CD4-positive, alpha-beta memory T cell (primary cell): Measurements from ENCODE around the gene TEKT2. TPM values are rescaled to one million over a fixed set of nuclear protein-coding genes. Genes with fewer than 3 reads are reported as not detected.

Experiments
- CTCF ChIA-PET: fragments of 350-600 bp; sonication (Branson Sonifier 250); formaldehyde crosslinking; loops from one replicate; lab custom pipeline; 2021; ENCODE audit warnings: inconsistent platforms; ENCODE audit not compliant: partially characterized antibody; lab: Charles Lee
- POLR2A ChIA-PET: fragments of 350-600 bp; sonication (Branson Sonifier 250); formaldehyde crosslinking; loops from one replicate; lab custom pipeline; 2021; ENCODE audit not compliant: partially characterized antibody; lab: Charles Lee
- DNase-seq, 5 donors: peaks; one replicate each; pipeline versions ENCODE4 v3.0.0 to v3.0.0-alpha.2; 2020 to 2022; ENCODE audit warnings: mixed read lengths in 1 of 5
- H3K27ac ChIP-seq: one replicate; pipeline ENCODE4 v1.7.0; 2013; ENCODE audit warnings: low read depth, low read length
- H3K27me3 ChIP-seq: 2 replicates; pipeline ENCODE4 v1.7.0; 2013; ENCODE audit warnings: mild to moderate bottlenecking, low read length, moderate library complexity; ENCODE audit not compliant: insufficient read depth
- H3K36me3 ChIP-seq: 2 replicates; pipeline ENCODE4 v1.7.0; 2013; ENCODE audit warnings: mild to moderate bottlenecking, low read length, moderate library complexity; ENCODE audit not compliant: insufficient read depth
- H3K4me1 ChIP-seq: 2 replicates; pipeline ENCODE4 v1.7.0; 2013; ENCODE audit warnings: mild to moderate bottlenecking, low read length, moderate library complexity; ENCODE audit not compliant: insufficient read depth
- H3K4me3 ChIP-seq, 2 donors: one replicate each; pipeline ENCODE4 v1.7.0; 2013; ENCODE audit warnings: low read length in 2 of 2, mild to moderate bottlenecking in 1 of 2
- H3K9me3 ChIP-seq, 2 donors: one replicate each; pipeline ENCODE4 v1.7.0; 2013; ENCODE audit warnings: low read length in 2 of 2, control low read depth in 1 of 2; ENCODE audit not compliant: control insufficient read depth in 1 of 2
- H3K27ac Mint-ChIP-seq, 7 donors: one replicate each; pipeline ENCODE4 v1.8.0; 2020 to 2021; ENCODE audit warnings: mixed read lengths in 7 of 7, mild to moderate bottlenecking in 6 of 7, inconsistent platforms in 3 of 7, moderate library complexity in 3 of 7
- H3K27me3 Mint-ChIP-seq, 2 donors: one replicate each; pipeline ENCODE4 v1.8.0; 2020 to 2021; ENCODE audit warnings: mixed read lengths in 2 of 2
- H3K36me3 Mint-ChIP-seq, 2 donors: one replicate each; pipeline ENCODE4 v1.8.0; 2020 to 2021; ENCODE audit warnings: mixed read lengths in 2 of 2, inconsistent platforms in 1 of 2, mild to moderate bottlenecking in 1 of 2
- H3K4me1 Mint-ChIP-seq, 4 donors: one replicate each; pipeline ENCODE4 v1.8.0; 2020 to 2021; ENCODE audit warnings: mixed read lengths in 4 of 4, mild to moderate bottlenecking in 1 of 4
- H3K4me3 Mint-ChIP-seq, 8 donors: one replicate each; pipeline ENCODE4 v1.8.0; 2020 to 2021; ENCODE audit warnings: mixed read lengths in 8 of 8, mild to moderate bottlenecking in 7 of 8, moderate library complexity in 6 of 8, inconsistent platforms in 3 of 8
- H3K9me3 Mint-ChIP-seq, 8 donors: one replicate each; pipeline ENCODE4 v1.8.0; 2020 to 2021; ENCODE audit warnings: mixed read lengths in 8 of 8, mild to moderate bottlenecking in 5 of 8, inconsistent platforms in 3 of 8, moderate library complexity in 1 of 8
- intact Hi-C: fragments of 100-400 bp; cut with micrococcal nuclease; formaldehyde crosslinking; loops from one replicate; pipeline ENCODE4 v1.15.1; 2023
- polyA plus RNA-seq, 2 donors: library from polyadenylated mRNA; unstranded; fragments of 300-500 nt; fragmentation: Illumina TruSeq; gene quantifications; one replicate each; pipeline ENCODE4 v1.2.3, GENCODE V29; 2021
- total RNA-seq, 2 experiments: library from RNA; stranded (reverse); gene quantifications; one replicate each; pipeline ENCODE4 v1.2.3, GENCODE V29; 2021

TEKT2 gene
- total and polyA plus RNA-seq, 4 experiments from 2014 or later = not detected

- peak overlapping the region in 4 of 7 donors; percentile 35 to 74 (median 62) for H3K27ac Mint-ChIP-seq
- Histone ChIP-seq H3K4me3 (no peak overlapping the region), H3K27ac (no peak overlapping the region), H3K4me1 (peaks cover 18% of the 10 kb centered on the region), H3K36me3 (peaks cover 51% of the 10 kb centered on the region), H3K9me3 (no peaks in the 10 kb centered on the region), H3K27me3 (no peaks in the 10 kb centered on the region)
- no peaks in the 10 kb centered on the region for H3K9me3 Mint-ChIP-seq
- peaks cover 13 to 42% of the 10 kb centered on the region in 2 donors for H3K36me3 Mint-ChIP-seq
- intact Hi-C loops = no loop called here
- DNase-seq = no peak
- ChIA-PET CTCF (interaction anchor here (1.0 to 1.1 kb wide), 2 partner anchors 43 to 96 kb away, joined by 3 to 4 read pairs; no protein-coding TSS in a partner anchor), POLR2A (interaction anchor here (0.6 kb wide), 1 partner anchor 29 kb away, joined by 4 read pairs; no protein-coding TSS in a partner anchor)
- peaks cover 11 to 38% (median 15%) of the 10 kb centered on the region in 4 donors for H3K4me1 Mint-ChIP-seq
- peak overlapping the region in 2 of 8 donors; percentile 29 to 39 for H3K4me3 Mint-ChIP-seq
- H3K27me3 Mint-ChIP-seq = peaks cover 0 to under 1% of the 10 kb centered on the region in 2 donors
Measured at GRCh38 chr1:36091698-36092097, 7.8 kb downstream of the TEKT2 start.

DNA sequence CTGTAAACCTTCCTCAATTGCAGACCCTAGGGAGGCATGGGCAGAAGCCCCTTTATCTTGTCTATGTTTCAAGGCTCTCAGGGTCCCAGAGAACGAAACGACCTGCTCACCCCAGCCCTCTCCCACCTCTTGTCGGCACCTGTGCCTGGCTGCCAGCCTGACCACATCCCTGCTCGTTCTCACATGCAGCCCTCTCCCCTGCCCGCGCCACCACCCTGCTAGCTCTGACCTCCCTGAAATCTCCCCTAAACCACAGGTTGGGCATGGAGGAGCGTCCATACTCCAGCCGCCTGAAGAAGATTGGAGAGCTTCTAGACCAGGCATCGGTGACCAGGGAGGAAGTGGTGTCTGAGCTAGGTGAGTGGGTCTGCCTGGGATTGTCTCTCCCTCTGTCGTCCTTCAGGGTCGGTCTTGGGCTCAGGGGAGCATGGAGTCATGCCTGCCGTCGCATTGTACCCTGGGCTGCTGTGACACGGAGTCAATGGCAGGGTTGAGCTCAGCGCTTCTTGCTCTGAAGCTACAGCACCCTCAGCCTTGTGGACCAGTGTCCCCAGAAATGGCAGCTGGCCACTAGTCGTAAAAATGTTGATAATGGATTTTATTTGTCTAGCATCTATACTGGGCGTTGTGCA is 8.4 kb downstream of the TEKT2 start:
- ChIA-PET CTCF (interaction anchor here (1.1 to 1.4 kb wide), 2 partner anchors 43 to 194 kb away, joined by 4 read pairs; no protein-coding TSS in a partner anchor), POLR2A (interaction anchor here (1.5 kb wide), 1 partner anchor 96 kb away, joined by 4 read pairs; no protein-coding TSS in a partner anchor)
- Histone ChIP-seq H3K36me3 (peaks cover 51% of the 10 kb centered on the region), H3K4me1 (peaks cover 18% of the 10 kb centered on the region), H3K27ac (no peak overlapping the region), H3K4me3 (no peak overlapping the region), H3K9me3 (no peaks in the 10 kb centered on the region), H3K27me3 (no peaks in the 10 kb centered on the region)
- intact Hi-C loops = no loop called here
- Mint-ChIP-seq H3K4me1 (peaks cover 11 to 38% (median 13%) of the 10 kb centered on the region in 4 donors), H3K36me3 (peaks cover 13 to 43% of the 10 kb centered on the region in 2 donors), H3K27me3 (no peaks in the 10 kb centered on the region), H3K27ac (peak overlapping the region in 2 of 7 donors; percentile 35 to 52), H3K4me3 (no peak overlapping the region), H3K9me3 (no peaks in the 10 kb centered on the region)
- DNase-seq = no peak

DNA sequence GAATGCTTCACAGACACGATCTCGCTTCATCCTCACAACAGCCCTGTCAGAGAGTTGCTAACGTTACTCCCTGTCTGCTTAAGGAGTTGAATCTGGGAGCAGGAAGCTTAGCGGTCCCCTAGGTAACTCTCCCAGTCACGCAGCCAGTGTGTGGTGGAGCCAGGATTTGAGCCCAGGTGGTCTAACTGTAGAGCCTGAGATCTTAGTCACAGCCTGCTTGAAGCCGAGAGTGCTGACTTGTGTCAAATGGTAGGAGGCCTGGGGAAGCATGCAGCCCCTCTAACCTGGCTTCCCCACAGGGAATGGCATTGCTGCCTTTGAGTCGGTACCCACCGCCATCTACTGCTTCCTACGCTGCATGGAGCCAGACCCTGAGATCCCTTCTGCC is 8.9 kb downstream of the TEKT2 start:
- Mint-ChIP-seq H3K27ac (no peak overlapping the region), H3K36me3 (peaks cover 13 to 43% of the 10 kb centered on the region in 2 donors), H3K9me3 (no peaks in the 10 kb centered on the region), H3K27me3 (no peaks in the 10 kb centered on the region), H3K4me1 (peaks cover 11 to 38% (median 13%) of the 10 kb centered on the region in 4 donors), H3K4me3 (no peak overlapping the region)
- intact Hi-C loops = no loop called here
- H3K9me3 ChIP-seq = no peaks in the 10 kb centered on the region
- H3K4me1 ChIP-seq = peaks cover 18% of the 10 kb centered on the region
- H3K27ac ChIP-seq = no peak overlapping the region
- H3K4me3 ChIP-seq = no peak overlapping the region
- H3K27me3 ChIP-seq = no peaks in the 10 kb centered on the region
- H3K36me3 ChIP-seq = peaks cover 51% of the 10 kb centered on the region
- ChIA-PET CTCF (interaction anchor here (1.1 to 1.4 kb wide), 3 partner anchors 10 to 193 kb away, joined by 4 to 5 read pairs (median 4); no protein-coding TSS in a partner anchor), POLR2A (interaction anchor here (1.5 kb wide), 1 partner anchor 96 kb away, joined by 4 read pairs; no protein-coding TSS in a partner anchor)
- no peak for DNase-seq

GRCh38 chr1:36093226-36093625 is 9.3 kb downstream of the TEKT2 start:
- Histone ChIP-seq H3K36me3 (peaks cover 51% of the 10 kb centered on the region), H3K27ac (no peak overlapping the region), H3K4me3 (no peak overlapping the region), H3K27me3 (no peaks in the 10 kb centered on the region), H3K9me3 (no peaks in the 10 kb centered on the region), H3K4me1 (peaks cover 16% of the 10 kb centered on the region)
- H3K27me3 Mint-ChIP-seq = no peaks in the 10 kb centered on the region
- ChIA-PET POLR2A (interaction anchor here (1.5 kb wide), 1 partner anchor 95 kb away, joined by 4 read pairs; no protein-coding TSS in a partner anchor), CTCF (interaction anchor here (1.2 to 1.4 kb wide), 2 partner anchors 10 to 193 kb away, joined by 4 to 5 read pairs; no protein-coding TSS in a partner anchor)
- H3K27ac Mint-ChIP-seq = no peak overlapping the region
- intact Hi-C loops = no loop called here
- no peak overlapping the region for H3K4me3 Mint-ChIP-seq
- no peak for DNase-seq
- peaks cover 13 to 43% of the 10 kb centered on the region in 2 donors for H3K36me3 Mint-ChIP-seq
- H3K9me3 Mint-ChIP-seq = no peaks in the 10 kb centered on the region
- H3K4me1 Mint-ChIP-seq = peaks cover 10 to 38% (median 13%) of the 10 kb centered on the region in 4 donors

DNA sequence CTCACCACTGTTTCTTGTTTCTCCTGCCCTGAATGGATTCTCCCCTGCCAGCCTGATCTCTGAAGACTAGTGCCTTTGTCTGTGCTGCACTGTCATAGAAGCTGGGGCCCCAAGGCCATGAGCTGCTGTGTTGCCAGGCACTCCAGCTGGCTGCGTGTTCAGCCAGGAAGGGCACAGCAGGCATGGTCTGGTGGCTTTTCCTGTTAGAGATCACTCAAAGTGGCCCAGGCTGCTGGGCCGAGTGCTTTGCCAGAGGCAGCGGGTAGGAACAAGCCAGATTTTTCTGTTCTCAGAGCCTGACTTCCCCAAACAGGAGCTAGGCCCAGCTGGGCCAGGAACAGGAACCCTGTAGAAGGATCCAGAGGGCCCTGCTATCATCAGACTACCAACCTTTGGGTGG is 10.0 kb downstream of the TEKT2 start:
- Histone ChIP-seq H3K9me3 (no peaks in the 10 kb centered on the region), H3K36me3 (peaks cover 51% of the 10 kb centered on the region), H3K4me3 (no peak overlapping the region), H3K27ac (no peak overlapping the region), H3K4me1 (peaks cover 12% of the 10 kb centered on the region), H3K27me3 (no peaks in the 10 kb centered on the region)
- H3K4me3 Mint-ChIP-seq = peak overlapping the region in 1 of 8 donors; percentile 26
- POLR2A ChIA-PET = interaction anchor here (1.5 kb wide), 1 partner anchor 95 kb away, joined by 4 read pairs; no protein-coding TSS in a partner anchor
- peaks cover 13 to 43% of the 10 kb centered on the region in 2 donors for H3K36me3 Mint-ChIP-seq
- no peaks in the 10 kb centered on the region for H3K9me3 Mint-ChIP-seq
- no peak overlapping the region for H3K27ac Mint-ChIP-seq
- DNase-seq = no peak
- intact Hi-C loops = no loop called here
- H3K27me3 Mint-ChIP-seq = no peaks in the 10 kb centered on the region
- CTCF ChIA-PET = interaction anchor here (1.1 to 1.2 kb wide), 2 partner anchors 9 to 94 kb away, joined by 3 to 5 read pairs; no protein-coding TSS in a partner anchor
- peaks cover 10 to 38% (median 13%) of the 10 kb centered on the region in 4 donors for H3K4me1 Mint-ChIP-seq

DNA sequence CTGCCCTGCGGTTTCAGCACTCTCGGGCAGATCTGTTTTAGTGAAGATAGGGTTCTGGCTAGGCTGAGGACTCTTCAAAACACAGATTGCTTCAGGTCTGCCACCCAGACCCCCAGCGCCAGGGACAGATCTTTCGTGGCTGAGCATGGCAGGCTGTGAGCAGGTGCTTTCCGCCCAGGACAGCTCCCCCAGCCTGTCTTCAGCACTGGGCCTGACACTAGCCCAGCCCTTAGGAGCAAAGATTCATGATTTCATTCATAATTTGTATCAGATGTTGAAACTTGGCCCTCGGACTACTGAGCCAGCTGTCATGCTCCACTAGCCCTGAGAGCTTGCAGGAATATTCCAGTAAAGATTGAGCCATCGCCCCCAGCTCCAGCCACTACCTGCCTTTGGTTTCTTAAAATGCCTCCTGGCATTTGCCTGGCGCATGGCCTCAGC is 10.7 kb downstream of the TEKT2 start:
- H3K27ac ChIP-seq = no peak overlapping the region
- ChIA-PET CTCF (interaction anchor here (1.1 to 3.6 kb wide), 5 partner anchors 40 to 193 kb away, joined by 3 to 13 read pairs (median 3); no protein-coding TSS in a partner anchor), POLR2A (no interaction called here)
- peaks cover 8% of the 10 kb centered on the region for H3K4me1 ChIP-seq
- no peak overlapping the region for H3K4me3 Mint-ChIP-seq
- H3K36me3 Mint-ChIP-seq = peaks cover 13 to 38% of the 10 kb centered on the region in 2 donors
- no peak for DNase-seq
- H3K9me3 ChIP-seq = no peaks in the 10 kb centered on the region
- H3K27me3 ChIP-seq = no peaks in the 10 kb centered on the region
- H3K4me3 ChIP-seq = no peak overlapping the region
- H3K27ac Mint-ChIP-seq = peak overlapping the region in 1 of 7 donors; percentile 52
- H3K36me3 ChIP-seq = peaks cover 51% of the 10 kb centered on the region
- H3K4me1 Mint-ChIP-seq = peaks cover 6 to 33% (median 7%) of the 10 kb centered on the region in 4 donors
- intact Hi-C loops = no loop called here
- H3K27me3 Mint-ChIP-seq = no peaks in the 10 kb centered on the region
- no peaks in the 10 kb centered on the region for H3K9me3 Mint-ChIP-seq
